IPS DF 4.7 (cell line): ENCODE results near the gene ING5.

Source experiments
- DNase-seq: peaks from one replicate; pipeline ENCODE4 v3.0.0-alpha.2; 2013; ENCODE audit warnings: low spot score; ENCODE audit errors: extremely low read depth

Gene ING5

DNA sequence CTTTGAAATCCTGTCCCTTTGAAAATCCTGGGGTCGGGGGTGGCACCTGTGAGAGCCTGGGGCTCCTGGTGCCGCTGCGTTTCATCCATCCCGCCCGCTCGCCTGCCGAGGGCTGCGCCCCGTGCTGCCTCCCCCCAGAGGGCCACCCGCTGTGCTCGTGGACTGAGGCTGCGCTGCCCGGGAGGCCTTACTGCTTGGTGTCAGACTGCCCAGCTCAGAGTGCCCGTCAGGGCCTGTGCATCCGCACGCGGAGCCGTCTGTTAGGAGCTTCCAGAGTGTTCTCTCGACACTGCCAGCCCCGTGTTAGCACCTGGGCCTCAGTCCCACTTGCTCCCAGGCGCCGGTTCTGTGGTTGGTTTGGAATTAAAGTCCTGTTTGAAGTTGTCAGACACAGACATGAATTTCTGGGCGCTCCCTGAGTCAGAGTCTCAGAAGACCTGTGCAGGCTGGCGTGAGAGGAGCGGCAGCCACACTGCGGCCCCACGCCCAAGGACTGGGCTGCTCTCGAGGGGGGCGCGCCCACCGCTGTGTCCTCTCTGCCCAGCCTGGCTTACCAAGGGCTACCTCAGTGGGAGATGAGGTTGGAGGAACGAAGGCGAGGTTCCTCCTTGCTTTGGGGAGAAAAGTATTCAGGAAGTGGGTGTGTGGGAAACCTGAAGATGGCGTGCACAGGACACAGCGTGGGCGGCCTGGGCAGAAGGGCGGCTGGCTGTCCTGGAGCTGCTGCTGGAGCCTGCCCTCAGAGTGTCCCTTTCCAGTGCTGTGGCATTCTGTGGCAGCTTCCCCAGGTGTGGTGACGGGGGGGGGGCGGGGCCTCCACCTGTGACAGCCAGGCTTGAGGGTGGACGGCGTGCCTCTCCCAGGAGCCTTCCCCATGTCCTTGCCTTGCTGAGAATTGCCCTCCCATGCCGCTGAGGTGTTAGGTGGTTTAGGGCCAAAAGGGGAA, 29.3 kb upstream of the ING5 start:
- DNase-seq: no peak

DNA sequence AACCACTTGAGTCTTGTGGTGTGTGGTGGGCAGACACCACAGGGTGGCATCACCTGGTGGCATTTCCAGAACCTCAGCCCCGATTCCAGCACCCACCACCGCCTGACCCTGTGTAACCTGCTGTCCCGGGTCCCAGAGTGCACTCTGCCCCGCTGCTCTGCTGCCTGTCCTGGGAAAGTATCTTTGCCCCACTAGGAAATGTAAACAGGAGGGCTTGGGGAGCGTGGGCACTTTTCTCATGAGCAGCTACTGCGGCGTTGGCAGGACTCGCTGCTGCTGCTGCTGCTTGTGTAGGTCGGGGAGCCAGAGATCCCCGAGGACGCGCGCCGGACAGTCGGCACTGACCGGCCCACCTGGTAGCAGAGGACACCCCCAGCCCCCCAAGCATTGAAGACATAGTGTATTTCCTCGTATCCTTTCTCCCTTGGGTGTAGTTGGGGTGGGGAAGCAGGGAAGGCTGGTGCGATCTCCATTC, 28.6 kb upstream of the ING5 start:
- no peak for DNase-seq

DNA sequence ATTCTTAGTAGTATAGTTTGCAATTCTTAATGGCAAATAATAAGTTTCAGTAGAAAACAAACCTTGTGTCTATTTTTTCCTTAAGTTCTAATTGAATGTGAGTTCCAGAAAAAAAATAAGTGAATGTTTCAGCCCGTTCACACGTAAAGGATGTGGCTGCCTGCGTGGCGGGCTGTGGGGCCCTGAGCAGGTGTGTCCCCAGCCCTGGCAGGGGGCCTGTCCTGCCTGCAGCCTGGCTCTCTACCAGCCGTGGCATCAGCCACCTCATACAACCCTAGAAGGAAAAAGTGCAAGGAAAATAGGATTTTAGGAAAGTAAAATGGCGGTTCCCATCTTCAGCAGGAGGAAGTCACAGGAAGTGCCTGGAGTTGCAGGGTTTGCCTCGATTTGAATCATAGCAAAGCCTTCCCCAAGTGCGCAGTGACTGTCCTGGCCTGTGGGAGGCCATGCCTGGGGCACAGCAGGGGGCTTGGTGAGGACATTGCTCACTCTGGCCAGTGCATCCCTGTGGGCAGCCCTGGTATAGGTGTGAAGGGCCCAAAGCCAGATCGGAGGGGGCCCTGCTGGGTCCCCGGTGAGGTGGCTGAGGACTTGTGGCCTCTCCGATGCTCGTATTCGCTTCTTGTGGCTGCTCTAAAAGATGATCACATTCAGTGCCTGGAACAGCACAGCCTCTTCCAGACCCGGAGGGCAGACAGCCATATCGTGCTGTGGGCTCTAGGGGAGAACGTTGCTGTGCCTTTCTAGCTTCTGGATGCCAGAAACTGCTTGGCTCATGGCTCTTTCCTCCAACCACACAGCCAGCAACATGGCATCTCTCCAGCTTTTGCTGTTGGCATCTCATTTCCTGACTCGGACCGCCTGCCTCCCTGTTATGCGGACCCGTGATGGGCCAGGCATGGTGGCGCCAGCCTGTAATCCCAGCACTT, 27.8 kb upstream of the ING5 start:
- no peak for DNase-seq

DNA sequence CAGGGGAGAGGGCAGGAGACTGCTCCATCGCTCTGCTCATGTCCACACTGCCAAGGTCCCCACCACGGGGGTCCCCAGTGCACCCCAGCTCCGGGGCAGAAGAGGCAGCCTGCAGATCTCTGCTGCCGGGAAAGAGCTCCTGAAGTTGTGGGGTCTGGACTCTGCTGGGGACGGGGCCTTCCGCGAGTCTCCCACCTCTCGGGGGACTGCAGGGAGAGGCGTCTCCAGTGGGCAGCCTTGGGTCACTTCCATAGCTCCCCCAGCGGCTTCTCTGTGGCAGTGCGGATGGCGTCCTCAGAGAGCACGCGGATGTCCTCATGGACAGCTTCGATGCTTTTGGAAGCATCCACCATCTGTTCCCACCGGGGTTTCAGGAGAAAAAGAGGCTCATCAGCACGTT, 26.0 kb upstream of the ING5 start:
- DNase-seq: no peak

DNA sequence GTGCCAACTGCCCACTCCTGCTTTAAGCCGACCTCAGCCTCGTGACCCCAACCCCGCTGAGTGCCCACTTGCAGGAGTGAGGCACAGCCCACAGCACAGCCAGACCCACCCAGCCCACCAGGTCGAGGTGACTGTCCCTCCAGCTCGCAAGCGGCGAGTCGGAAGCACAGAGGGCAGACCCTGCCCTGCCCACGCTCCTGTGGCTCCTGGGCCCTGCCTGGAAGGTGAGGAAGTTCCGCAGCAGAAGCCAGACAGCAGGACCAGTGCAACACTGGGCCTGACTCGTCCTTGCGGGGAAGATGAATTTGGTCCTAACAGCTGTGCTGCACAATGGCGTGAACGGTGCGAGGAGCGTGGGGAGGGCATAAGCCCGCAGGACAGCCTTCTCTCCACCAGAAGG, 25.2 kb upstream of the ING5 start:
- DNase-seq: no peak

DNA sequence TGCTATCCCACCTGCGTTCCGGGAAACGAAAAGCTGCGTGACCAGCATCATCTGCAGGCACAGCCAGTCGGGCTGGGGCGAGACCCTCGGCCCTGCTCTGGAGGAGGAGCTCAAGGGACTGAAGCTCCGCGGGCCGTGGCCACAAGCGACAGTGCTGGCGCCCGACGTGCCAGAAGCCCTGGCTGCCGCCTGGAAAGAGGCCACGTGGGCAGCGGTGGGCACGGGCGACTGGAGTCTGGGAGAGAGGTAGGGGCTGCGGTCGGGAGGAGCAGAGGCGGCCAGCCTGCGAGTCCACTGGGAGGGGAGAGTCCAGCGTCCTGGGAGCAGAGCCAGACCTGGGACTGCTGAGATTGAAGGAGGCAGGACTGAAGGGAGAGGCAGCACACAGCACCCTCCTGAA, 24.4 kb upstream of the ING5 start:
- no peak for DNase-seq

DNA sequence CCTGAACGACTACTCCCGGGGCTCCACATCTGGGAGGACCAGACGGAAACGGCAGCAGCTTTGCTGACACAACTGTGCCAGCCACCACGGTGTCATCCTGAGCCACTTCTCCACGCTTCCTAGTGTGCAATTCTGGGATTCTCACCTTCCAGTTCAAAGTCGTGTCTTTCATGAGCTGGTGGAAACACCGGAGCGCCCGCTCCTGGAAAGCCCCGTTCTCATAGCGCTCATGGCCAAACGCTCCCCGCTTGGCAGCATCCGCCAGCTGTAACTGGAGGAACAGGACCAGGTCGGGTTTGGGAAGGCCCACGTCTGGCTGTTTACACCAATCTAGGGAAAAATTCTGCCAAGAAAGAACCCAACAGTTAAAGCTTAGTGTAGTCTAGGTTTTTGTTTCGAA, 23.5 kb upstream of the ING5 start:
- no peak for DNase-seq

DNA sequence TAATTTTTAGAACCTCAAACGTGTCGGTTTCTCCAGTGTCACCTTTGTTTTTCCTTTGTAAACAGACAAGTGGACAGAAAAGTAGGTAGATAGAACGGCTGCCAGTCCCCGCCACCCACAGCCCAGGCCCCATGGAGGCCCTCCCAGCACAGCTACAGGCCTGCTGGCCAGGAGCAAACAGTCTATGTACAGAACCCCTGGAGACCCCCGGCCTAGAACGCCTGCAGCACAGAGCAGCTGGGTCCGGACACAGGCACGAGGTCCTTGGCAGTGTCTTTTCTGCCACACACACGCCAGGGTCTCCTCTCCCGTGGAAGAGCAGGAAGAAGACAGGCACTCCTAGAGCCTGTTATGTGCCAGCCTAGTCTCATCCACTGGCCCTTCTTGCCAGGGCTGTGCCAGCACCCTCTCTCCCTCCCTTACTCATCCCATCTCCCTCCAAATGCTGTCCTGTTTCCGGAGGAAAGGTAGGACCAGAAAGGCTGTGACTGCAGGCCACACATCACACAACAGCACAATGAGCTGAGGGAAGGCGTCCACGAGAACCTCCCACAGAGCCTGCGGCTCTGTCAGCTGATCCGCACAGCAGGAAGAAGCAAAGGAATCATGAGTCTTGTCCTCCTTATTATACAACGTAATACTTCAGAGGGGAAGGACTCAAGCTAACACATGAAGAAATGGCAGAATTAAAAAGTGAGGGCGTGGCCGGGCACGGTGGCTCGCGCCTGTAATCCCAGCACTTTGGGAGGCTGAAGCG, 22.9 kb upstream of the ING5 start:
- no peak for DNase-seq

DNA sequence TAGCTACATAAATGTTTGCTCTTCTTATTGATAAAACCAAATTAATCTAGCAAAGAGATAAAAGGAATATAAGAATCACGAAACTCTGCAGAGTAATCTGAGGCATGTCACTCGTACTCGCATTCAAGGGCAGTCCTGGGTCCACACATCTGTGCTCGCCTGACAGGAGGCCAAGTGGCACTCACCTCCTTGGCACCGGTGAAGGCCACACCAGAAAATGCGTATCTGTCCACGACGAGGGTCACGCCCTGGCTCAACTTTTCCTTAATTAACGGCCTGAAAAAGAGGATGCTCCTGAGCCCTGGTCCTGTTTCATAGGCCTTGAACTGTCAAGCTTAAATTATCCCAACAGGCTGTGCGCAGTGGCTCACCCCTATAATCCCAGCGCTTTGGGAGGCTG, 21.8 kb upstream of the ING5 start:
- DNase-seq: no peak

DNA sequence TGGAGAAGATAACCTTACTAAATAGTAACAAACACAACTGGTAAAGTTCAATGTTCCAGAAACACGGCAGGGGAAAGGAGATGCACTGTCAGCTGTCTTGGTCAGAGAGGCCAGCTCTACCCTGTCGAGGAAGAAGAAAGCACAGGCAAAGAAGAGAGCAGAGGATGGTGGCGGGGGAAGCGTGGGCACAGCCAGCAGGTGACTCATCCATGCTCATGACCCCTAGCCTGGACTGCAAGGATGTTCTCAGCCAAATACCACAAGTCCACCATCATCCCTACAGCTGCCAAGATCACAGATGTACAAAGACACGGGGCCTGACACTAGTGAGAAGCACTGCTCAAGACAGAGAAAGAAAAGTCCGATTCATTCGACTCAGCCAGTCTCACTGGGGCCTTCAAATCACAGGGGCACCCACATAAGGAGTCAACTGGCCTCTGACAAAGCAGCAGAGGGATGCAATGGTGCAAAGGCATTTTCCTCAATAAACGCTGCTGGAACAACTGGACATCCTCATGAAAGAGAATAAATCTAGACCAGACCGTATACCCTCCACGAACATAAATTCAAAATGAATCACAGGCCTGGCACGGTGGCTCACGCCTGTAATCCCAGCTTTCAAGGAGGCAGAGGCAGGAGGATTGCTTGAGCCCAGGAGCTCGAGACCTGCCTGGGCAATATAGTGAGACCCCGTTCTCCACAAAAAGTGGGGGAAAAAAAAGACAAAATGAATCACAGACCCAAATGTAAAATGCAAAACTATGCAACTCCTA, 20.8 kb upstream of the ING5 start:
- no peak for DNase-seq

DNA sequence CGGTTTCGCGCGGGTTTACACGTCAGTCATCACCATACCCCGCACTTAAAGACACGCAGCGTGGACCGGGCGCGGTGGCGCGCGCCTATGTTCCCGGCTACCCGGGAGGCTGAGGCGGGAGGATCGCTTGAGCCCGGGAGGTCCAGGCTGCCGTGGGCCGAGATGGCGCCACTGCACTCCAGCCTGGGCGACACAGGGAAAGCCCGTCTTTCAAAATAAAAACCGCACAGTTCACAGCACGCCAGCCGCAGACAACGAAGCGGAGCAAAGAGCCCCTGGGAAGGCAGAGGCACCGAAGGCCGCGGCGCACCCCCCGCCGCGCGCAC, 15.6 kb upstream of the ING5 start:
- DNase-seq: no peak

DNA sequence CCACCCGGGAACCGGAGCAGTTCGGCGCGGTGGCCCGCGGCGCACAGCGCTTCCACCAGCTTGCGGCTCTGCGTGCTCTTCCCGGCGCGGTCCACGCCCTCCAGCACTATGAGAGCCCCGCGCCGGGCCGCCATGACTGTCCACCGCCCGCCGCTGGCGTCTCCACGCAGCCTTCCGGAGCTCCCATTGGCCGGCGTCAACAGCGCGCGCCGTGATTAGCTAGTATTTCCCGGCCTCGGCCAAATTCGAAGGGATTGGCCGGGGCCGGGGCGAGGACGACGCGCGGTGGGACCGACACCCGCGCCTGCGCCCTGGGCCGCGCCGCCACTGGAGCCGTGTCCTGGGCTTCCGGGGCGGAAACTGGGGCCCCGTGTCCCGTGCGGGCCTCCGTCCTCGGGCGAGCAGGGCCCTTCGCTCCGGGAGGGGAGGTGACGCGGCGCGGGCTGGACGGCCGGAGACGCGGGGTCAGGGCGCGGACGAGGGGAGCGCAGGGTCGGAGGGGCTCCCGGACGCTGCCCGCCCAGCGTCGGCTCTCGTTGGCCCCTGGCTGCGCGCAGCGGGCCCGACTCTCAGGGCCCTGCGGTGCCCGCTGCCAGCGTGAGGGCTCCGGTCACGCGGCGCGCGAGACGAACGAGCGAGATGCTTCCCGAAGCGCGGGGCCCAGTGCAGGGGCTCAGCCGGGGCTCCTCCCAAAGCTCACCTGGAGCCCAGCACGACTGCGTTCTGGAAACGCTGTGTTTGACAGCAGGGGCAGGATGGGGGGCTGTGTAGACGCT, 15.0 kb upstream of the ING5 start, which contains the start of gene DTYMK:
DTYMK (minus strand) TSS at position 166 of the 776 bp plus-strand sequence; CDS start at position 134, 32 bp downstream.
- no peak for DNase-seq

DNA sequence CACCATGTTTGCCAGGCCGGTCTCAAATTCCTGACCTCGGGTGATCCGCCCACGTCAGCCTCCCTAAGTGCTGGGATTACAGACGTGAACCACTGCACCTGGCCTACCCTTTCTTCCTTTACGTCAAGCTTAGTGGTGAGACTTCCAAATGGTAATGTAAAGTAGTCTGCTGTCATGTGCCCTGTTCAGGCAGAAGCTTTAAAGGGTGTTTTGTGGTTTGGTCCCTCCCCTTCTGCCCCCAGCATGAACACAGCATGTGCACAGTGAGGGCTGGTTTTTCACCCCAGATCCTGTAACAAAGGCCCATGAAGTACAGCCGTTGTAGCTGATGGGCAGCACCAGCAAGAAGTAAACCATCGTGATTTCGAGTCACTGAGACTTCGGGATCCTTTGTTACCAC, 12.5 kb upstream of the ING5 start:
- no peak for DNase-seq

DNA sequence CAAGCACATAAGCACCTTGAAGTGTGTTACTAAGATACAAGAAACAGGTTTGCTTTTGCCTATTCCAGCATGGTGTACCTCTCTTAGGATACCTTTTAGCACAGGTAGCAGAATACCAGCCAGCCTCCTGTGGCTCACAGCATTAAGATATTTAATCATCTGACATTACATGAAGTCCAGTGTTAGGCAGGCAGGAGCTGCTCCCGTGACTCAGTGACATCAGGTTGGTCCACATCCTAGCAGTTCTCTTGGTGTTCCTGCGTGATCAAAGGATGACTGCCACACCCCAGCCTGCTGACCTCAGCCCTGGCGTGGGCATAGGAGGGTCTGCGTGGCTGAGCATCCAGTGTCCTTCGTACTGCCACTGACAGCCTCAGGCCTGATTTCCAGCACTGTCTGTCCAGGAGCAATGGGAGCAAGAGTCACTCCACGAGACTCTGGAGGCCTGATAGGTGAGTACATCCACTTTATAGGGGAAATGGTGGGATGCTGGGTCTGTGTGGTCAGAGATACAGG, 11.6 kb upstream of the ING5 start:
- no peak for DNase-seq

DNA sequence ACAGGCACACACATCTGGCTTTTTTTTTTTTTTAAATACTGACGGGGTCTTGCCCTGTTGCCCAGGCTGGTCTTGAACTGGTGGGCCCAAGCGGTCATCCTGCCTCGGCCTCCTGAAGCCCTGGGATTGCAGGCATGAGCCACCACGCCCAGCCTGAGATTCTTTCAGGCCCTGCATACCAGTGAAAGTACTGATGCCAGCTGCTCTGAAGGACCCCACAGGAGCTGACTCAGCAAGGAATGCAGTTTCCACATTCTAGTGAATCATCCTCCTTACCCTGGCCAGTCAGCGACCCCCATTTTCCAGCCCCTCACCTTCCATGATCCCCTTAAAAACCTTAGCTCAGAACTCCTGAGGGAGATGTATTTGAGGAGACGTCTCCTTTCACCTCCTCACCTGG, 9.4 kb upstream of the ING5 start:
- DNase-seq: no peak

DNA sequence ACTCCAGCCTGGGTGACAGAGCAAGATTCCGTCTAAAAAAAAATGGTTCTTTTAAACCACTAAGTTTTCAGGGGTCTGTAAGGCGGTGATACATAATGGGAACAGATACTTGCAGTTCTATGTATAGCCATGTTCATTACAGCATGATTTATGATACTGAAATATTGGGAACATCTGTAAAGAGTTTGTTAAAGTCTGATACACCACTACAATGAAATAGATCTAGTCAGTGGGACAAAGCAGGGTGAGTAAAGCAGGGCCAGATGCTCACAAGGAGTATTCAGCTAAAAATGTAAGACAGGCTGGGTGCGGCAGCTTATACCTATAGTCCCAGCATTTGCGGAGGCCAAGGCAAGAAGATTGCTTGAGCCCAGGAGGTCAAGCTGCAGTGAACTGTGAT, 6.2 kb upstream of the ING5 start:
- no peak for DNase-seq

DNA sequence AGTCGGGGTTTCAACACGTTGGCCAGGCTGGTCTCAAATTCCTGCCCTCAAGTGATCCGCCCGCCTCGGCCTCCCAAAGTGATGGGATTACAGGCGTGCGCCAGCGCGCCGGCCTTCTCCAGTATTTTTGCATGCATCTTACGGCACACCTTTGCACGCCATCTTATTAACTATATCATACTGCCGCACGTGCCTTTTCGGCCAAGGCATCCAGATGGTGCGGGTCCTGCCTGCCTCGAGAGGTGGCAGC, 765 bp upstream of the ING5 start:
- no peak for DNase-seq

DNA sequence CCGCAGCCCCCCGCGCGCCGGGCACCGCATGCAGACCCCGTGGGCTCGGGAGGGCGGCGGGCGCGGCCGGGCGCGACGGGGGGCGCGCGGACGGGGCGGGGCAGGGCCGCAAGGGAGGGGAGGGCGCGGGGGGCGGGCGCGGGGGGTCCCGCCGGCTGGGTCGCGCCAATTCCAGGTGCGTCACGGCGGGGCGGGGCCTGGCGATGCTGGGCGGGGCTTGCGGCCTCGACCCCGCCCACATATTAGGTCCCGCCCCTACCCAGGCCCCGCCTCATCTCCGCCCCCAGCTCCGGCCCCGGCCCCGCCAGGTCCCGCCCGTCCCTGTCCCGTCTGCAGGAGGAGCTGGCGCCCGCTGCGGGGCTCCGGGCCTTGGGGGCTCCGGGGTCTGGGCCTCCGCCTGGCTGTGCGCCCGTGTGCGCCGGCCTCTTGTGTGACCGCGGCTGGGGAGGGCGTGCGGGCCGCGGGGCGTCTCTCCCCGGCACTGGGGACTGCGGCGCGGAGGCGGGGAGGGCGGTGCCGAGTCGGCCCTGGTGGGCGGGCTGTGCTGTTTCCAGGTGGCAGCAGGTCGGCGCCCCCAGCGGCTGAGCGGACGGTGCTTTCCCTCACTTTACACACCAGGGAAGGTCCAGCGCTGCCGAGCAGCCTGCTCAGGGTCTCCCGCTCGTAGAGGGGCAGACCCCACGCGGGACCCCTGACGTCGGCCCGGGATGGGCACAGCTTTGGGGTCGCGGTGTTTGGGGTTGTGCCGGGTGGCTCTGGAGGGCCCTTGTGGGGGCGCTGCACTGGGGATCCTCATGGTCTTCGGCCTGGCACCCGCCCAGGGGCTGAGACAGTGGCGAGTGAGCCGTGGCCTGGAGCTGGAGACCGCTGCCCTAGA, 554 bp downstream of the ING5 start:
- no peak for DNase-seq

DNA sequence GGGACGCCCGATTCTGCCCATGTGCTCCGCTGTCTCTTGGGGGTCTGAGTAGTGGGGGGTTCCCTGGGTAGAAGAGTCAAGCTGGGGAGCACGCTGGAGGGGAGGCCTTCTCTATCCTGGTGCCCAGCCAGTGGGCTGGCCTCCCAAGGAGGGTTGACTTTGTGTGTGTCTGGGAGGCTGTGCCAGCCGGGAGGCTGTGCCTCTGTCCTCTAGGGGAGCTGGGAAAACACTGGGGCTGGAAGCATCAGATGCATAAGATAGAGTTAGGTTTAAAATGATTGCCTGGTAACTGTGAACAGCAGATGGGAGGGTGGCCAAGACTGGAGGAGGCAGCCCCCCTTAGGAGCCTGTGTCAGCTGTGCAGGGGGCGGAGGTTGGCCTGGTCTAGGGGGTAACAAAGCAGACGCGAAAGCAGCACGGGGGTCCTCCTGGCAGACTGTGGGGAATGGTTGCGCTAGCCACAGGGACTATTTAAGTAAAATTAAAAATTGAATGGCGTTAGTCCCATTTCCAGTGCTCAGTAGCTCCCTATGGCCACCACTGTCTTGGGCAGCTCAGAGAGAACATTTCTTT, 1.3 kb downstream of the ING5 start:
- no peak for DNase-seq
